Fibroblast of skin of left quadriceps (primary cell): Measurements from ENCODE around the gene GMPR.

Experiments
- DNase-seq, 2 experiments: peaks; one replicate each; pipeline ENCODE4 v3.0.0-alpha.2; 2013; ENCODE audit warnings: low read depth in 2 of 2

The GMPR gene

GRCh38 chr6:16271428-16271827 lies 33.0 kb downstream of the GMPR start:
- no peak for DNase-seq

DNA sequence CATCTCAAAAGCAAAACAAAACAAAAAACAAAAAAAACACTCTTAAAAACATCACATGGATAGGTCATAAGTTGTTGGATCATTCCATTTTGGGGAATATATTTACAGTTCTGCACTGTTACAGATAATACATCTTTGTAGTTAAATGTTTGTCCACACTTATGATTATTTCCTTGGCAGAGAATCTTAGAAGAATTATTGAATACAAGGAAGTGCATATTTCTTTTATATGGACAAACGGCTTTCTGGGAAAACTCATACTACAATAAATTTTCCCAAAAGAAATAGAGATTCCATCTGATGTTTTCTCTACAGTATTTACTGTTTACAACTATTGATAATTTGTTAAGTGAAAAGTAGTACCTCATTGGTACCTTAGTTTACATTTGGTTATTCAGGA lies 33.8 kb downstream of the GMPR start:
- DNase-seq = no peak

GRCh38 chr6:16273256-16273655 lies 34.9 kb downstream of the GMPR start:
- DNase-seq = peak; percentile 60 to 66

- DNase-seq = no peak
These were observed 36.1 kb downstream of the GMPR start for GRCh38 chr6:16274483-16274882.

GRCh38 chr6:16274885-16275589 lies 36.6 kb downstream of the GMPR start:
- DNase-seq = no peak

GRCh38 chr6:16277101-16277981 lies 39.0 kb downstream of the GMPR start:
- DNase-seq = peak; percentile 72 to 75

- DNase-seq = no peak
These were observed 39.8 kb downstream of the GMPR start for GRCh38 chr6:16278048-16278724.

DNA sequence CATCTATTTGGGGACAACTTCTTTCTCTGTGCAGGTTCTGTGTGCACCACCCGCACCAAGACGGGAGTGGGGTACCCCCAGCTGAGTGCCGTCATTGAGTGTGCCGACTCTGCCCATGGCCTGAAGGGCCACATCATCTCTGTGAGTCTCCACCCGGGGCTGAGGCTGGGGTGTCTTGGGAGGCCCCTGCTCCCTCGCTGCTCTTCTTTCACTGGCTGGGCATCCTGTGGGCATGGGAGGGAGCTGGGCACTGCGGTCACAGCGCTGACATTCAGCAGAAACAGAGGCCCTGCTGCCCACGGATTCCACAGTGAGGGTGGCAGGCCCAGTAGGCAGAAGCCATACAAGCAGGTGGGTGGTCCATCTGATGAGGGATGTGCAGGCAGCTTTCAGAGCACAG lies 40.4 kb downstream of the GMPR start:
- no peak for DNase-seq

GRCh38 chr6:16279243-16279642 lies 40.9 kb downstream of the GMPR start:
- DNase-seq = no peak

DNA sequence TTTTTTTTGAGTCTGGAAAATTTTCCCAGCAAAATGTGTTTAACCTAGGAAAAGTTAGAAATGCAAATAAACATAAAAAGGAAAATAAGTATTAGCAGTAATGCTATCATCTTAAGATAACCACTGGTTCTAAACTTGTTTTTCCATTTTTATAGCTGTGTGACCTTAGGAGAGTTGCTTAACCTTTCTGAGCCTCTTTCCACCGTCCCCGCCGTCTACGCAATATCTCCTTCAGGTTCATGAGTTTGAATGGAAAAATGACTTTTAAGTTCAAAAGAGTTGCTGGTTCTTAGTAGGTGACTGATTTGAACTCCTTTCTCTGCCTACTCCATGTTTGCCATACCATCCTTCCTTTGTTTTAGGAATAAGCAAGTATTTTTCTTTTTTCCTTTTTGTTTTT lies 44.0 kb downstream of the GMPR start:
- DNase-seq = no peak

GRCh38 chr6:16284472-16284871 lies 46.1 kb downstream of the GMPR start:
- DNase-seq = no peak

- no peak for DNase-seq
These were observed 47.2 kb downstream of the GMPR start for GRCh38 chr6:16285467-16286150.

GRCh38 chr6:16286151-16286522 lies 47.8 kb downstream of the GMPR start:
- peak; percentile 16 to 20 for DNase-seq

DNA sequence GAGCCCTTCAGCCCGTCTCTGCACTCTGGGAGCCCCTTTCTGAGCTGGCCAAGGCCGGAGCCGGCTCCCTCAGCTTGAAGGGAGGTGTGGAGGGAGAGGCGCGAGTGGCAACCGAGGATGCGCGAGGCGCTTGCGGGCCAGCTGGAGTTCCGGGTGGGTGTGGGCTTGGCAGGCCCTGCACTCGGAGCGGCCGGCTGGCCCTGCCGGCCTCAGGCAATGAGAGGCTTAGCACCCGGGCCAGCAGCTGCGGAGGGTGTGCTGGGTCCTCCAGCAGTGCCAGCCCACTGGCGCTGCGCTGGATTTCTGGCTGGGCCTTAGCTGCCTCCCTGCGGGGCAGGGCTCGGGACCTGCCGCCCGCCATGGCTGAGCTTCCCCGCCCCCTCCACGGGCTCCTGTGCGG lies 49.8 kb downstream of the GMPR start:
- DNase-seq = no peak

- DNase-seq = no peak
These were observed 53.4 kb downstream of the GMPR start for GRCh38 chr6:16291739-16292138.

DNA sequence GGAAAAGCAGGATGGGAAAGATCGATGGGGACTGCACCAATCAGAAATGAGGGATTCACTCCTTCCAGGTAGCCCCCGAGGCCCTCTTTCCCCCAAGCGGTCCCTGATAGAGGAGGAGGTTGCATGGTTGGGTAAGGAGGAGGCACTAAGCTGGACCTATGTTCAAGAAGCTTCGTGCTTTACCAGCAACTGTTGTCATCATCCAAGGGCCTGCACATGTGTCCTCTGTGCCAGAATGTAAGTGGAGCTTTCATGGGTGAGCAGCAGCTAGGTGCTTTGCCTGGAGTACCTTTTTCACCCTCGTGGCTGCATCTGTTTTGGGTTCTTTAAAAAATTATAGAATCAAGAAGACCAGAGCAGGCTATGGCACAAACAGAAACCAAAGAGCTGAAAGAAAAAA lies 54.0 kb downstream of the GMPR start:
- DNase-seq = no peak

- no peak for DNase-seq
These were observed 54.6 kb downstream of the GMPR start for GRCh38 chr6:16292942-16293341.

DNA sequence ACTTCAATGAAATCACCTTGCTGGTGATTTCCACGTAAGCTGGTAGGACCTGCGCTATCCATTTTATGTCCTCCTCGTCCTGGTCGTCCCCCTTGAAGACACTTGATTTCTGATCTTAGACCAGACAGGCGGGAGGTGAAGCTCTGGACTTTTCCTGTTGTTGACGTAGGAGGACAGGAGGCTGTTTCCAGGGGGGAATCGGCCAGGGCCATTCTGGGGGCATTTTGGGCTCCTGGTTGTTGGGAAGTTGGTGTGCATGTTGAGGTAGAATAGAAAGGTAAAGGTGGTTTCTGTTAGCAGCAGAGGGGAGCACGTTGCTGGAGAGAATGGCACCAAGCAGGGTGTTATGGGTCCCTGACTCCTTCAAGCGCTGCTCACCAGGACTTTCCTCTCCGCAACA lies 56.0 kb downstream of the GMPR start:
- no peak for DNase-seq

DNA sequence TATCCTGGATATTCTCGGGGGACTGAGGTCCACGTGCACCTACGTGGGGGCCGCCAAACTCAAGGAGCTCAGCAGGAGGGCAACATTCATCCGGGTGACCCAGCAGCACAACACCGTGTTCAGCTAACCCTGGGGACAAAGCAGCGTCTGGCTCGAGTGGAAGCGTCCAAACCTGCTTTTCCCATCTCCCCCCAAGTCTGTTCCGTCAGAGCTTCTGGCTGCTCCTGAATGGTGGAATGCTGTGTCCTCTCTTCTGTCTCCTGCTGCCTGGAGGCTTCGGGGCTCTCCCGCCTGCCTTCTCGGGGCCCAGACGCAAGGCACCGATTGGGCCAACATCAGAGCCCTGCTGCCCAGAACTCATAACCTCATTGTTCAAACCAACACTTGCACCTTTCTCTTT lies 56.7 kb downstream of the GMPR start:
- DNase-seq = no peak

GRCh38 chr6:16295471-16295870 lies 57.1 kb downstream of the GMPR start:
- DNase-seq = no peak

- no peak for DNase-seq
These were observed 57.8 kb downstream of the GMPR start for GRCh38 chr6:16296061-16296670.

DNA sequence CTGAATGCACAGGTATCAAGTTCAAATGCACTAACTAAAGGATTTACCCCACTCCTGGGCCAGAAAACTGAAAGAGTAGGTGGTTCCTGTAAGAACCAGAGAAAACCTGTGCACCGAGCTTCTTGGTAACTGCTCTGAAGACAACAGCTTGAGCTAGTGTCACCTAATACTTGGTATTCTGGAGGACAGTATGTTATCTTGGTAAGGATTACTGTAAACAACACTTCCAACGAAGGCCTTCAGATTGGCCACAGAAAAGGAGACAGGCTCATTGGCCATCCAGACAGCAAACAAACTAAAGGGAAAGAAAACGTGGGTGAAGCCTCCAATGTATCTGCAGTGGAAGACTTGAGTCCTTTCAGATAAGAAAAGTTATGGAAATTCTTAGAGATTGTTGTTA lies 61.5 kb downstream of the GMPR start:
- DNase-seq = no peak
